Lung (tissue), 12 donors: ENCODE measurements around the gene ERCC2. TPM values are rescaled to one million over a fixed set of nuclear protein-coding genes. Genes with fewer than 3 reads are reported as not detected.

ENCODE experiments used
- ATAC-seq: fragments of 200-7000 bp; cut with Tn5 transposase; one replicate; pipeline ENCODE4 v1.9.1; 2020; ENCODE audit warnings: moderate number of reproducible peaks; ENCODE audit not compliant: insufficient read depth, low FRiP score
- DNase-seq, 3 donors: peaks; one replicate each; pipeline ENCODE4 v3.0.0-alpha.2; 2013 to 2017
- H3K27ac ChIP-seq, 2 donors: one replicate each; pipeline ENCODE4 v1.5.1; 2013; ENCODE audit warnings: mild to moderate bottlenecking in 2 of 2, moderate library complexity in 2 of 2, control low read depth in 1 of 2, inconsistent platforms in 1 of 2, low read depth in 1 of 2, low read length in 1 of 2
- H3K27me3 ChIP-seq, 3 donors: one replicate each; pipeline ENCODE4 v1.5.1; 2013; ENCODE audit warnings: low read length in 2 of 3; ENCODE audit not compliant: control insufficient read depth in 3 of 3, insufficient read depth in 3 of 3
- H3K36me3 ChIP-seq, 4 donors: one replicate each; pipeline ENCODE4 v1.5.1; 2013; ENCODE audit warnings: low read length in 4 of 4, mild to moderate bottlenecking in 1 of 4, moderate library complexity in 1 of 4; ENCODE audit not compliant: control insufficient read depth in 4 of 4, insufficient read depth in 4 of 4
- H3K4me1 ChIP-seq, 5 donors: one replicate each; pipeline ENCODE4 v1.5.1; 2013; ENCODE audit warnings: low read length in 5 of 5, mild to moderate bottlenecking in 2 of 5, moderate library complexity in 1 of 5; ENCODE audit not compliant: control insufficient read depth in 5 of 5, insufficient read depth in 5 of 5
- H3K4me3 ChIP-seq: one replicate; pipeline ENCODE4 v1.5.1; 2013; ENCODE audit warnings: mild to moderate bottlenecking, control low read depth, moderate library complexity
- H3K9ac ChIP-seq, 2 donors: one replicate each; pipeline ENCODE4 v1.5.1; 2013; ENCODE audit warnings: low read length in 2 of 2, control low read depth in 1 of 2; ENCODE audit not compliant: insufficient read depth in 1 of 2
- H3K9me3 ChIP-seq, 4 donors: one replicate each; pipeline ENCODE4 v1.5.1; 2013; ENCODE audit warnings: low read length in 3 of 4, mild to moderate bottlenecking in 1 of 4, moderate library complexity in 1 of 4; ENCODE audit not compliant: control insufficient read depth in 4 of 4, insufficient read depth in 3 of 4
- WGBS, 2 donors: extraction: QIAGEN DNeasy Blood & Tissue Kit; methylation state at CpG; one replicate each; pipeline ENCODE4 v1.1.7; 2013; 5-methylcytosine and 5-hydroxymethylcytosine counted together
- polyA plus RNA-seq, 2 donors: library from polyadenylated mRNA; stranded (reverse); fragments of 200-250 nt; gene quantifications; one replicate each; pipeline ENCODE4 v1.2.1, GENCODE V29; 2013
- total RNA-seq, 2 donors: library from RNA; depleted of rRNA in 1 of 2; stranded (reverse); fragments of >200 nt in 1 of 2; gene quantifications; one replicate each; pipeline ENCODE4 v1.2.1, GENCODE V29; 2014 to 2021
- TF ChIP-seq, protein P1 (sequence below): IDR thresholded peaks from 2 replicates; pipeline ENCODE4 v1.5.1; 2012; ENCODE audit warnings: mild to moderate bottlenecking; ENCODE audit errors: control extremely low read depth, extremely low read depth
- donor health status: control.
- donor health status: control.
- donor health status: Bipolar disorder and iron deficiency.
- donor health status: healthy.
- donor health status: DM: yes; HTN: yes; CAD: no.

ERCC2 gene
- total and polyA plus RNA-seq, 4 donors: 11.9 to 19.9 (median 16.3) TPM

DNA sequence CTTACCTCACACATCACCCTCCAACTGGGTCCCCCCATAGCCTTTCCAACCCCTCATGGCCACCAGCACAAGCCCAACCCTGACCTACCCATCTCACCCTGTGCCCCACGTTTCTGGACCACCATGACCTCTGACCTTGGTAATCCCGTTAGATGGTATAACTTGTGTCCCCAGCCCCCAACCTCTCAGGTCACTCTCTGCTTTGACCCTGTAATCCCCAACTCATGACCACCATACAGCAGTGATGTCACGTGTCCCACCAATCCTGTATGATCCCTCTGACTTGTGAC is 21.3 kb downstream of the ERCC2 start:
- TF ChIP-seq, protein P1, sequence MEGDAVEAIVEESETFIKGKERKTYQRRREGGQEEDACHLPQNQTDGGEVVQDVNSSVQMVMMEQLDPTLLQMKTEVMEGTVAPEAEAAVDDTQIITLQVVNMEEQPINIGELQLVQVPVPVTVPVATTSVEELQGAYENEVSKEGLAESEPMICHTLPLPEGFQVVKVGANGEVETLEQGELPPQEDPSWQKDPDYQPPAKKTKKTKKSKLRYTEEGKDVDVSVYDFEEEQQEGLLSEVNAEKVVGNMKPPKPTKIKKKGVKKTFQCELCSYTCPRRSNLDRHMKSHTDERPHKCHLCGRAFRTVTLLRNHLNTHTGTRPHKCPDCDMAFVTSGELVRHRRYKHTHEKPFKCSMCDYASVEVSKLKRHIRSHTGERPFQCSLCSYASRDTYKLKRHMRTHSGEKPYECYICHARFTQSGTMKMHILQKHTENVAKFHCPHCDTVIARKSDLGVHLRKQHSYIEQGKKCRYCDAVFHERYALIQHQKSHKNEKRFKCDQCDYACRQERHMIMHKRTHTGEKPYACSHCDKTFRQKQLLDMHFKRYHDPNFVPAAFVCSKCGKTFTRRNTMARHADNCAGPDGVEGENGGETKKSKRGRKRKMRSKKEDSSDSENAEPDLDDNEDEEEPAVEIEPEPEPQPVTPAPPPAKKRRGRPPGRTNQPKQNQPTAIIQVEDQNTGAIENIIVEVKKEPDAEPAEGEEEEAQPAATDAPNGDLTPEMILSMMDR: no peak
- Histone ChIP-seq H3K9ac (no peak overlapping the region), H3K27me3 (peaks cover 0 to 8% (median 6%) of the 10 kb centered on the region in 3 donors), H3K4me3 (no peak overlapping the region), H3K36me3 (peaks cover 3 to 28% (median 5%) of the 10 kb centered on the region in 4 donors), H3K9me3 (no peaks in the 10 kb centered on the region), H3K4me1 (no peaks in the 10 kb centered on the region), H3K27ac (no peak overlapping the region)
- 68 to 77% methylated on average over 3 of the region's 3 CpGs for WGBS, 2 donors
- DNase-seq (no peak), ATAC-seq (no peak)

DNA sequence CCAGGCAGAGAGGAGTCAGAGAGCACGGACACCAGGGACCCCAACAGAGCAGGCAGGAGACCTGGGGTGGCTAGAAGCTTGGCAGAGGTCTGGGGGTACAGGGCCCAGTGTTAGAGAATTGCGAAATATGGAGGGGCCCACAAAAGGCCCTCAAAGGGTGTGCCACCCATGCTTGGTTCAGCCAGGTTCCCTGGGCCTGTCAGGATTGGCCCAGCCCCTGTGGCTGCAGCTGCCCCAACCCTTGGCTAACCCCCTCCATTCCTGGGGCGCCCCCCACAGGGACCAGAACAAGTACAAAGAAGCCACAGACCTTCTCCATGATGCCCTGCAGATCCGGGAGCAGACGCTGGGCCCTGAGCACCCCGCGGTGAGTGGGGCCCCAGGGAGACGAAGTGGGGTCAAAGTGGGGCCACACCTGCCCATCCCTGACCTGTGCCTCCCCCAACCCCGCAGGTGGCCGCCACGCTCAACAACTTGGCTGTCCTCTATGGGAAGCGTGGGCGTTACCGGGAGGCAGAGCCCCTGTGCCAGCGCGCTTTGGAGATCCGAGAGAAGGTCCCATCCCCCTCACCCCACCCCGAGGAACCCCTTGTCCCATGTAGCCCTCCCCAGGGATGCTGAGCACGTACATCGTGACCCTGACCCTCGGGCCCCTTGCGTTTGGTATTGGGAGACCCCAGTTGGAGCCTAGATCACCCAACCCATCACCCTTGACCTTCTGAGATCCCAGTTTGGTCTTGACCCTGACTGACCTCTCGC is 21.8 kb downstream of the ERCC2 start:
- TF ChIP-seq, protein P1: no peak
- H3K27ac ChIP-seq: no peak overlapping the region
- no peak for DNase-seq
- H3K4me3 ChIP-seq: no peak overlapping the region
- H3K27me3 ChIP-seq: peaks cover 0 to 8% (median 6%) of the 10 kb centered on the region in 3 donors
- H3K36me3 ChIP-seq: peaks cover 3 to 28% (median 5%) of the 10 kb centered on the region in 4 donors
- H3K9ac ChIP-seq: no peak overlapping the region
- no peaks in the 10 kb centered on the region for H3K9me3 ChIP-seq
- WGBS, 2 donors: 81 to 87% methylated on average over 23 of the region's 23 CpGs
- no peak for ATAC-seq
- H3K4me1 ChIP-seq: no peaks in the 10 kb centered on the region

DNA sequence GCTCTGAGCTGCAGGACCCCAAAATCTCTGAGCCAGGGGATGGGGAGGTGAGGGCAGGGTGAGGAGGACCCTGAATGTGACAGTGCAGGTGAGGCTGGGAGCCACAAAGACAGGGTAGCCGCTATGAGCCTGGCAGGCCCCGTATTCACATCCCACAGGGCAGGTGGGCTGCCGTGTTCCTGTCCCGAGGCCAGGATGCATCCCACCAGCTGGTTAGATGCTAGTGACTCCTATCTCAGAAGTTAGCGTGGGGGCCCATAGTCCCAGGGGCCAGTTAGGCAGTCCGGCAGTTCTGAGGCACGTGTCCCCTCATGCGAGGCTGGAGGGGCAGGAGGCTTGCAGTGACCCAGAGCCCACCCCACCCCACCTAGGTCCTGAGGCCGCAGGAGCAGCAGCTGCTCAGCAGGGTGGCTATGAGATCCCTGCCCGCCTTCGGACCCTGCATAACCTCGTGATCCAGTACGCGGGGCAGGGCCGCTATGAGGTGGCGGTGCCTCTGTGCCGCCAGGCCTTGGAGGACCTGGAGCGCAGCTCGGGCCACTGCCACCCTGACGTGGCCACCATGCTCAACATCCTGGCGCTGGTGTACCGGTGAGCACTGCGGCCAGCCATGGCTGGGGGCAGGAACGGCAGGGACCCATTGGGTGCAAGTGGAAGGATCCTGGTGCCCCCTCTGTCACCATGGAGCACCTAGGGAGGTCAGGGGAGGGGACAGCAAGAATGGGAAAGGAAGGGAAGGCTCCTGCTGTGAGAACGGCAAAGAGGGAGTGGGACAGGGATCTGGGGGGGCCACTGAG is 22.6 kb downstream of the ERCC2 start:
- DNase-seq: no peak
- H3K9ac ChIP-seq: no peak overlapping the region
- 71 to 79% methylated on average over 25 of the region's 25 CpGs for WGBS, 2 donors

More for the DNA sequence above, 22.6 kb downstream of the ERCC2 start:
- Histone ChIP-seq H3K4me1 (no peaks in the 10 kb centered on the region), H3K36me3 (peaks cover 0 to 23% (median 3%) of the 10 kb centered on the region in 4 donors), H3K27ac (no peak overlapping the region), H3K4me3 (no peak overlapping the region), H3K27me3 (peaks cover 1 to 10% (median 6%) of the 10 kb centered on the region in 3 donors), H3K9me3 (no peaks in the 10 kb centered on the region)
- TF ChIP-seq, protein P1: no peak
- no peak for ATAC-seq
